B cell (primary cell): Measurements from ENCODE around the gene FTO. TPM values are rescaled to one million over a fixed set of nuclear protein-coding genes. Genes with fewer than 3 reads are reported as not detected.

Experiments used
- ATAC-seq: fragments of 200-7000 bp; cut with Tn5 transposase; one replicate; pipeline ENCODE4 v1.10.0; 2021; ENCODE audit warnings: low read depth, mild to moderate bottlenecking, moderate number of reproducible peaks, moderate library complexity
- CTCF ChIA-PET: fragments of 350-600 bp; sonication (Branson Sonifier 250); formaldehyde crosslinking; loops from one replicate; lab custom pipeline; 2021; ENCODE audit warnings: antibody characterized with exemption, inconsistent platforms; lab: Charles Lee
- POLR2A ChIA-PET: fragments of 350-600 bp; sonication (Branson Sonifier 250); formaldehyde crosslinking; loops from one replicate; lab custom pipeline; 2021; ENCODE audit warnings: antibody characterized with exemption; lab: Charles Lee
- DNase-seq: peaks from one replicate; pipeline ENCODE4 v3.0.0; 2013
- H2AFZ ChIP-seq: 2 replicates; pipeline ENCODE4 v1.6.1; 2012; ENCODE audit warnings: mild to moderate bottlenecking, low read depth, low read length; ENCODE audit not compliant: insufficient read depth, poor library complexity, severe bottlenecking
- H3K27ac ChIP-seq, 2 donors: 1 replicate in 1 of 2; 2 replicates in 1 of 2; pipeline ENCODE4 v1.5.1; 2012 to 2013; ENCODE audit warnings: low read length in 2 of 2, mild to moderate bottlenecking in 2 of 2, moderate library complexity in 1 of 2
- H3K27me3 ChIP-seq, 4 experiments: fragments of 200-600 bp in 1 of 4; sonication (generic) in 1 of 4; replicated peaks in 1 of 4; 1 replicate in 2 of 4; 2 replicates in 2 of 4; pipeline versions ENCODE4 v1.6.1 to v1.7.0; 2013 to 2016; ENCODE audit warnings: low read length in 3 of 4, mild to moderate bottlenecking in 2 of 4, mixed read lengths in 1 of 4, moderate library complexity in 1 of 4; ENCODE audit not compliant: insufficient read depth in 4 of 4, control insufficient read depth in 3 of 4; ENCODE audit errors: control extremely low read depth in 1 of 4
- H3K36me3 ChIP-seq, 2 experiments: replicated peaks in 1 of 2; 1 replicate in 1 of 2; 2 replicates in 1 of 2; pipeline versions ENCODE4 v1.6.1 to v1.7.1; 2013; ENCODE audit warnings: low read length in 1 of 2; ENCODE audit not compliant: insufficient read depth in 2 of 2, control insufficient read depth in 1 of 2; ENCODE audit errors: control extremely low read depth in 1 of 2, extremely low read depth in 1 of 2
- H3K4me1 ChIP-seq, 2 donors: fragments of 200-600 bp in 1 of 2; sonication (generic) in 1 of 2; 1 replicate in 1 of 2; 2 replicates in 1 of 2; pipeline versions ENCODE4 v1.5.1 to v1.6.1; 2013 to 2017; ENCODE audit warnings: low read length in 2 of 2; ENCODE audit not compliant: control insufficient read depth in 2 of 2, insufficient read depth in 2 of 2
- H3K4me2 ChIP-seq: replicated peaks from 2 replicates; pipeline ENCODE3; 2012; ENCODE audit warnings: mild to moderate bottlenecking, low read depth, low read length; ENCODE audit not compliant: poor library complexity, severe bottlenecking
- H3K4me3 ChIP-seq, 5 experiments: fragments of 200-600 bp in 1 of 5; sonication (generic) in 1 of 5; 1 replicate in 3 of 5; 2 replicates in 2 of 5; pipeline versions ENCODE4 v1.5.1 to v1.7.0; 2011 to 2016; ENCODE audit warnings: low read length in 4 of 5, mild to moderate bottlenecking in 4 of 5, low read depth in 2 of 5, control low read depth in 1 of 5, moderate library complexity in 1 of 5; ENCODE audit not compliant: insufficient read depth in 1 of 5; ENCODE audit errors: control extremely low read depth in 1 of 5, extremely low read depth in 1 of 5
- H3K79me2 ChIP-seq: fragments of 200-600 bp; sonication (generic); one replicate; pipeline ENCODE4 v1.6.0; 2016; ENCODE audit warnings: low read length; ENCODE audit not compliant: control insufficient read depth, insufficient read depth
- H3K9ac ChIP-seq: fragments of 200-600 bp; sonication (generic); 2 replicates; pipeline ENCODE4 v1.6.1; 2017; ENCODE audit warnings: mild to moderate bottlenecking, low read length, moderate library complexity
- H3K9me3 ChIP-seq, 3 donors: one replicate each; pipeline versions ENCODE4 v1.6.1 to v1.7.1; 2013; ENCODE audit warnings: low read length in 2 of 3; ENCODE audit not compliant: control insufficient read depth in 2 of 3, insufficient read depth in 1 of 3; ENCODE audit errors: control extremely low read depth in 1 of 3
- H4K20me1 ChIP-seq: 2 replicates; pipeline ENCODE4 v1.6.0; 2012; ENCODE audit warnings: mild to moderate bottlenecking, low read length; ENCODE audit not compliant: insufficient read depth, control insufficient read depth, poor library complexity, severe bottlenecking
- H3K27ac Mint-ChIP-seq: one replicate; pipeline ENCODE4 v1.8.0; 2021; ENCODE audit warnings: mixed read lengths
- H3K27me3 Mint-ChIP-seq: one replicate; pipeline ENCODE4 v1.8.0; 2021; ENCODE audit warnings: mixed read lengths
- H3K4me1 Mint-ChIP-seq: one replicate; pipeline ENCODE4 v1.8.0; 2021; ENCODE audit warnings: mixed read lengths
- H3K4me3 Mint-ChIP-seq: one replicate; pipeline ENCODE4 v1.8.0; 2021; ENCODE audit warnings: mixed read lengths
- H3K9me3 Mint-ChIP-seq: one replicate; pipeline ENCODE4 v1.8.0; 2022; ENCODE audit warnings: mixed read lengths; ENCODE audit not compliant: insufficient read depth
- CTCF ChIP-seq: fragments of 200-600 bp; IDR thresholded peaks from one replicate; pipeline ENCODE4 v1.8.0; 2022; ENCODE audit warnings: antibody characterized with exemption, mild to moderate bottlenecking
- EZH2 ChIP-seq: IDR thresholded peaks from 2 replicates; pipeline ENCODE4 v1.6.1; 2012; ENCODE audit warnings: borderline replicate concordance, low read depth, mild to moderate bottlenecking, moderate library complexity, low read length; ENCODE audit not compliant: insufficient read depth, poor library complexity, severe bottlenecking
- WGBS: methylation state at CpG from one replicate; pipeline ENCODE4 v1.1.5; 2013; ENCODE audit warnings: missing lambda C conversion rate; ENCODE audit not compliant: insufficient coverage; 5-methylcytosine and 5-hydroxymethylcytosine counted together
- intact Hi-C: fragments of 100-400 bp; cut with micrococcal nuclease; formaldehyde crosslinking; loops from one replicate; pipeline ENCODE4 v1.10.0; 2022
- polyA plus RNA-seq: library from polyadenylated mRNA; depleted of rRNA; stranded (reverse); fragments of >200 nt; gene quantifications from 2 replicates; pipeline ENCODE4 v1.2.3, GENCODE V29; 2012
- total RNA-seq, 2 donors: library from RNA; stranded (reverse); fragments of 120-200 nt in 1 of 2; gene quantifications; 1 replicate in 1 of 2; 2 replicates in 1 of 2; pipeline versions ENCODE4 v1.2.3 to v1.2.4, GENCODE V29; 2013 to 2022

The FTO gene
- total and polyA plus RNA-seq, 2 donors (not counting 1 experiment from before 2014, with no cell fraction given): 26.5 to 68.5 TPM

- H3K9ac ChIP-seq: no peak overlapping the region
- no peaks in the 10 kb centered on the region for H3K27me3 ChIP-seq
- Mint-ChIP-seq H3K27me3 (no peaks in the 10 kb centered on the region), H3K4me3 (no peak overlapping the region), H3K4me1 (no peaks in the 10 kb centered on the region), H3K27ac (no peak overlapping the region), H3K9me3 (no peaks in the 10 kb centered on the region)
- 100% methylated on average over 3 of the region's 3 CpGs for WGBS
- no peaks in the 10 kb centered on the region for H3K4me1 ChIP-seq
- H3K79me2 ChIP-seq: no peaks in the 10 kb centered on the region
- no peak overlapping the region for H2AFZ ChIP-seq
- ChIA-PET POLR2A (no interaction called here), CTCF (no interaction called here)
- H3K36me3 ChIP-seq: no peaks in the 10 kb centered on the region
- ATAC-seq: no peak
- no peak for DNase-seq
- no peak overlapping the region for H3K27ac ChIP-seq
- no peaks in the 10 kb centered on the region for H3K9me3 ChIP-seq
- intact Hi-C loops: no loop called here
- no peak for TF ChIP-seq EZH2
- no peak for TF ChIP-seq CTCF
- H3K4me2 ChIP-seq: no peak overlapping the region
- no peak overlapping the region for H3K4me3 ChIP-seq
- H4K20me1 ChIP-seq: no peaks in the 10 kb centered on the region
Observed at GRCh38 chr16:54055864-54056263, 351.9 kb downstream of the FTO start.

DNA sequence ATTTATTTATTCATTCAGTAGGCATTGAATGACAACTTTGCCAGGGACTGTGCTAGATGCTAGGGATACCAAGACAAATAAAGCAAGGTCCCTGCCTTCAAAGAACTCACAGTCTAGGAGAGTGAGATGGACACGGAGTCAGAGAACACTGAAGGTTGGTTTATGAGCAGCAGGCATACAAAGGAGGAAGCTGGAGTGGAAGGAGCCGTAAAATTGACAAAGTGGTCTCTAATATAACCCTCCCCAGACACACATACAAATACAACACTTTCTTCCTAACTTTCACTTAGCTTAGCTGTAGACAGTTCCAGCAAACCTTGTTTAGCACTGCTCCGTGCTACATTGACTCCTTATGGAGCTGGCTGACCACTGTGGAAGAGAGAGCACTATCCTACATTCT, 353.0 kb downstream of the FTO start:
- ATAC-seq (no peak), DNase-seq (no peak)
- H3K4me1 ChIP-seq: no peaks in the 10 kb centered on the region
- H2AFZ ChIP-seq: no peak overlapping the region
- Mint-ChIP-seq H3K9me3 (no peaks in the 10 kb centered on the region), H3K4me3 (no peak overlapping the region), H3K4me1 (no peaks in the 10 kb centered on the region), H3K27ac (no peak overlapping the region), H3K27me3 (no peaks in the 10 kb centered on the region)
- intact Hi-C loops: no loop called here
- H4K20me1 ChIP-seq: no peaks in the 10 kb centered on the region
- no peak for TF ChIP-seq CTCF
- TF ChIP-seq EZH2: no peak
- H3K27ac ChIP-seq: no peak overlapping the region
- no peak overlapping the region for H3K4me2 ChIP-seq
- H3K9me3 ChIP-seq: no peaks in the 10 kb centered on the region
- no peak overlapping the region for H3K4me3 ChIP-seq
- H3K36me3 ChIP-seq: no peaks in the 10 kb centered on the region
- WGBS: 92% methylated on average over 1 of the region's 3 CpGs
- ChIA-PET POLR2A (no interaction called here), CTCF (no interaction called here)
- H3K27me3 ChIP-seq: no peaks in the 10 kb centered on the region
- H3K9ac ChIP-seq: no peak overlapping the region
- no peaks in the 10 kb centered on the region for H3K79me2 ChIP-seq
